Astrocyte (in vitro differentiated cells and primary cell): ENCODE results near the gene TATDN3.

Source experiments
- CTCF ChIP-seq: IDR thresholded peaks from 2 replicates; pipeline ENCODE4 v1.5.1; 2011; ENCODE audit warnings: low read depth, mild to moderate bottlenecking, inconsistent platforms, low read length, moderate library complexity; ENCODE audit not compliant: insufficient read depth
- EZH2 ChIP-seq: IDR thresholded peaks from 2 replicates; pipeline ENCODE4 v1.6.1; 2012; ENCODE audit warnings: mild to moderate bottlenecking, low read length, inconsistent platforms; ENCODE audit not compliant: insufficient read depth

- TF ChIP-seq CTCF (no peak), EZH2 (no peak)
These were observed 39.3 kb upstream of the TATDN3 start for GRCh38 chr1:212752252-212752933.
